ENCODE results near the gene ATRX.

ATRX gene

GRCh38 chrX:77484045-77484444 lies 302.0 kb downstream of the ATRX start:
- no peak for TF ChIP-seq CTCF (IDR thresholded peaks at IDR 0.05; ENCODE audit: low read depth, low read length)
- no peak for DNase-seq (ENCODE audit: extremely low read depth, low read depth)

GRCh38 chrX:77455437-77455836 lies 330.6 kb downstream of the ATRX start:
- no peak for TF ChIP-seq CTCF (IDR thresholded peaks at IDR 0.05; ENCODE audit: low read depth, low read length)
- no peak for DNase-seq (ENCODE audit: extremely low read depth, low read depth)

Data from AG09319 (cell line).